Measurements from ENCODE around the gene ZMIZ1. TPM values are rescaled to one million over a fixed set of nuclear protein-coding genes. Genes with fewer than 3 reads are reported as not detected.

ZMIZ1 gene
- total RNA-seq, 4 donors from 2014 or later, result 22.7 to 37.5 (median 31.7) TPM

DNA sequence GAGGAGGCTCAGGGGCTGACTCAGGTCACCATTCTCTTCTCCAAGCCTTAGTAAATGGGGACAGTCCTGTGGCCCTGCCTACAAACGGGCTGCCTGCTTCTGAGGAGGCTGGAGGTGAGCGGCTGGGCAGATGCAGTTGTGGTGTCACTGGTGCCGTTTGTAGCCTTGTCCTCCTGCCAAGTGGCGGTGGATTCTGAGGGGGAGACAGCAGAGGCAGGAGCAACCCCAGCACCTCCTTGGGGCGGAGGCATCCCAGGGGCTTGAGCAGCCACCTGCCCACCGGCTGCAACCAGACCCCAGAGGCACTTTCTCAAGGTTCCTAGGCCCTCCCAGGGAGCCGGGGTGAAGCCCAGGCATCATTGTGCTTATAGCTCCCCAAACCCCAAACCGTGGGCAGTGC is 112.5 kb downstream of the ZMIZ1 start:
- Histone ChIP-seq H3K27ac (peak overlapping the region in 1 of 4 donors; percentile 31), H3K4me3 (no peak overlapping the region), H3K4me1 (peaks cover 58 to 64% of the 10 kb centered on the region in 2 donors), H3K9me3 (no peaks in the 10 kb centered on the region), H3K36me3 (no peaks in the 10 kb centered on the region), H3K27me3 (no peaks in the 10 kb centered on the region)
- in situ Hi-C loops (cut with MboI; ENCODE audit: low sequenced_read_pairs in 4 of 4) (loop anchor here (25.0 kb wide), 4 partner anchors 219 to 1144 kb away; partner anchors contain the start of genes POLR3A (in 1 of the 4) and RPS24 (in 1 of the 4)), intact Hi-C loops (cut with DNase I; ENCODE audit: low total_unique reads) (no loop called here)
- ATAC-seq (no peak), DNase-seq (no peak)
- TF ChIP-seq, protein P1, sequence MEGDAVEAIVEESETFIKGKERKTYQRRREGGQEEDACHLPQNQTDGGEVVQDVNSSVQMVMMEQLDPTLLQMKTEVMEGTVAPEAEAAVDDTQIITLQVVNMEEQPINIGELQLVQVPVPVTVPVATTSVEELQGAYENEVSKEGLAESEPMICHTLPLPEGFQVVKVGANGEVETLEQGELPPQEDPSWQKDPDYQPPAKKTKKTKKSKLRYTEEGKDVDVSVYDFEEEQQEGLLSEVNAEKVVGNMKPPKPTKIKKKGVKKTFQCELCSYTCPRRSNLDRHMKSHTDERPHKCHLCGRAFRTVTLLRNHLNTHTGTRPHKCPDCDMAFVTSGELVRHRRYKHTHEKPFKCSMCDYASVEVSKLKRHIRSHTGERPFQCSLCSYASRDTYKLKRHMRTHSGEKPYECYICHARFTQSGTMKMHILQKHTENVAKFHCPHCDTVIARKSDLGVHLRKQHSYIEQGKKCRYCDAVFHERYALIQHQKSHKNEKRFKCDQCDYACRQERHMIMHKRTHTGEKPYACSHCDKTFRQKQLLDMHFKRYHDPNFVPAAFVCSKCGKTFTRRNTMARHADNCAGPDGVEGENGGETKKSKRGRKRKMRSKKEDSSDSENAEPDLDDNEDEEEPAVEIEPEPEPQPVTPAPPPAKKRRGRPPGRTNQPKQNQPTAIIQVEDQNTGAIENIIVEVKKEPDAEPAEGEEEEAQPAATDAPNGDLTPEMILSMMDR (IDR thresholded peaks at IDR 0.05 in 4 of 5, conservative IDR thresholded peaks at IDR 0.05 in 1 of 5), result no peak

DNA sequence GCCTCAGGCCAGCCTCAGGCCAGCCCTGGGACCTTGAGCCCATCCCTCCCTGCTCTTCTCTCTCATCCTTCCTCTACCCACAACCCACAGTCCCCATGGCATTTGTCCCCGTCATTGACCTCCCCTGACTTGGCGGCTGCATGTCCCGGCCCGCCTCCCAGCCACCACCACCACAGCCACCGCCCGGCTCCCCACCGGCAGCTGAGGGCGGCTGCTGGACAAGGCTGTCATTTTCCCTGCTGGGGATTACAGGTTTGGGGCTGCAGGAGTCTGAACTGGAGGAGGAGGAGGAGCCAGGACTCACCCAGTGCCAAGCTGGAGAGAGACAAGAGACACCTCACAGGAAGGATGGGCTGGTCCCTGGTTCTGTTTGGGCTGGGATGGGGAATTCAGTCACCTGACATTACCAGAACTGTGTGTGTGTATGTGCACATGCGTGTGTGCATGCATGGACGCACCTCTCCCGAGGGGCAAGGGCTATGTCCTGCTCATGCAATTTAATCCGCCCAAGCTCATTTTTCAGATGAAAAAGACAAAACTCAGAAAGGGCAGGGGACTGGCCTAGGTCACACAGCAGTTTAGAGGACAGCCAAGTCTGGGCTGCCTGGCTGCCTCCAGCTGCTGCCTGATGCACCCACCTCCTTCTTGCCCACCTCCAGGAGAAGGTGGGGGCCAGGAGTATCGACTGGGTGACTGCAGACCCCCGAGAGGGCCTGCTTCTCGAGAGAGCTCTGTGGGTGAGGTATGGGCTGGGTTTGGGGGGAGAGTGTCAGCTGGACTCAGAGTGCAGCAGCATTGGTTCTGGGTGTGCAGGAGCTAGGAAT is 113.1 kb downstream of the ZMIZ1 start:
- intact Hi-C loops (cut with DNase I; ENCODE audit: low total_unique reads), result no loop called here
- TF ChIP-seq, protein P1 (IDR thresholded peaks at IDR 0.05 in 4 of 5, conservative IDR thresholded peaks at IDR 0.05 in 1 of 5), result no peak
- TF ChIP-seq POLR2A (IDR thresholded peaks at IDR 0.05), result no peak
- H3K36me3 ChIP-seq, result no peaks in the 10 kb centered on the region
- H3K4me3 ChIP-seq, result no peak overlapping the region
- DNase-seq (no peak), ATAC-seq (no peak)
- H3K4me1 ChIP-seq, result peaks cover 55 to 58% of the 10 kb centered on the region in 2 donors
- in situ Hi-C loops (cut with MboI; ENCODE audit: low sequenced_read_pairs in 4 of 4), result loop anchor here (25.0 kb wide), 4 partner anchors 220 to 1145 kb away; partner anchors contain the start of genes POLR3A (in 1 of the 4) and RPS24 (in 1 of the 4)
- no peaks in the 10 kb centered on the region for H3K27me3 ChIP-seq
- H3K27ac ChIP-seq, result peak overlapping the region in 1 of 4 donors; percentile 31
- no peaks in the 10 kb centered on the region for H3K9me3 ChIP-seq

DNA sequence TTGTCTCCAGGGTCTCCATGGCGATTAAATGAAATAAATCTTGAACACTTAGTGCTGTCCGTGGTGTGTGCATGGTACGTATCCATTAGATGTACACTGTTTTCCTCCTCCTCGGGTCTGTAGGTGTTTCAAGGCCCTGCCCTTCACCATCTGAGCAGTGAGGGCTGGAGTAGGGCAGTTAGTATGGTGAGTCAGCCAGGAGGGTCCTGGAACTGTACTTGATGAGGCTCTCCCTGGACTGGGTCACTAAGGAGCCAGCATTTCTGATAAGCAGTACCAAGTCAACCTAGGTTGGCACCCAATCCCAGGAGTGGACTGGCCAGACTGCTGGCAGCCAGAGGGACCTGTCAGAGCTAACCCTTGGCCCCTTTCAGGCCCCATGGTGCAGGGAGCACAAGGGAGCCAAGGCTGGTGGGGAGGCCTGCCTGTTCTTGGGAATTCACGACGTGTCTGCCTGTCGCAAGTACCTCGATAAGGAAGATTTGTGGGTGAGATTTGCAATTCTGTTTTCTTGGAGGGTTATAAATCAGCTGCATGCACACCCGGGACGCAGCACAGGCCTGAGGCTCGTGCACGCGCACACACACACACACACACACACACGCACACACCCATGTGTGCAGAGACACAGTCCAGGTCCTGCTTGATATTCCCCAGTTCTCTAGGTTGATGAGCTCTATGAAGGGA is 114.2 kb downstream of the ZMIZ1 start:
- peaks cover 0 to 5% of the 10 kb centered on the region in 2 donors for H3K36me3 ChIP-seq
- DNase-seq (no peak), ATAC-seq (no peak)
- in situ Hi-C loops (cut with MboI; ENCODE audit: low sequenced_read_pairs in 4 of 4) (loop anchor here (25.0 kb wide), 4 partner anchors 221 to 1146 kb away; partner anchors contain the start of genes POLR3A (in 1 of the 4) and RPS24 (in 1 of the 4)), intact Hi-C loops (cut with DNase I; ENCODE audit: low total_unique reads) (no loop called here)
- no peaks in the 10 kb centered on the region for H3K27me3 ChIP-seq
- peaks cover 50% of the 10 kb centered on the region in 2 donors for H3K4me1 ChIP-seq
- H3K4me3 ChIP-seq, result no peak overlapping the region
- H3K27ac ChIP-seq, result no peak overlapping the region
- TF ChIP-seq POLR2A (IDR thresholded peaks at IDR 0.05), result no peak
- TF ChIP-seq, protein P1 (IDR thresholded peaks at IDR 0.05 in 4 of 5, conservative IDR thresholded peaks at IDR 0.05 in 1 of 5), result no peak
- no peaks in the 10 kb centered on the region for H3K9me3 ChIP-seq

DNA sequence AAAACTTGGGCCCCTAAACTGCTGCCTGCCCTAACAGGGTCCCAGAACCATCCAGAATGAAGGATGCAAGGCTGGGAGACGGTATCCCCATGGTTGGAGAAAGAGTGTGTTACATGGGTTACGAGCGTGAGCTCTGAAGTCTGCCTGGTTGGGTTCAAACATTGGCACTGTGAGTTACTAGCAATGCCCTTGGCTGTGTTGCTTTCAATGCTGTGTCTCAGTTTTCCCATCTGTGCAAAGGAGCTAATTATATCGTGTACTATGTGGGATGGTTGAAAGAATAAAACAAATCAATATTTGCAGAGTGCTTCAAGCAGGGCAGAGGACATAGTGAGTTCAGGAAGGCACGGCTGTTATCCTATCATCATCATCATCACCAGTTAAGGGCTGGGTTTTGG is 114.7 kb downstream of the ZMIZ1 start:
- Histone ChIP-seq H3K27me3 (no peaks in the 10 kb centered on the region), H3K9me3 (no peaks in the 10 kb centered on the region), H3K4me1 (peaks cover 48% of the 10 kb centered on the region in 2 donors), H3K27ac (no peak overlapping the region), H3K4me3 (no peak overlapping the region), H3K36me3 (peaks cover 0 to 5% of the 10 kb centered on the region in 2 donors)
- intact Hi-C loops (cut with DNase I; ENCODE audit: low total_unique reads) (no loop called here), in situ Hi-C loops (cut with MboI; ENCODE audit: low sequenced_read_pairs in 4 of 4) (loop anchor here (25.0 kb wide), 4 partner anchors 221 to 1146 kb away; partner anchors contain the start of genes POLR3A (in 1 of the 4) and RPS24 (in 1 of the 4))
- TF ChIP-seq POLR2A (IDR thresholded peaks at IDR 0.05), result no peak
- TF ChIP-seq, protein P1 (IDR thresholded peaks at IDR 0.05 in 4 of 5, conservative IDR thresholded peaks at IDR 0.05 in 1 of 5), result no peak
- DNase-seq, result no peak
- no peak for ATAC-seq

Data from gastrocnemius medialis (tissue), 4 donors.